Measurements from ENCODE around the gene SPOCK1.

The SPOCK1 gene

GRCh38 chr5:137226081-137226480, 273.0 kb downstream of the SPOCK1 start:
- ATAC-seq (ENCODE audit: insufficient read depth, low read depth): no peak
- Histone ChIP-seq H3K9ac (ENCODE audit: low read depth, low read length) (no peak overlapping the region), H3K27me3 (ENCODE audit: insufficient read depth, low read length, poor library complexity) (peaks cover 5% of the 10 kb centered on the region), H3K4me3 (ENCODE audit: low read depth in 1 of 2, low read length in 2 of 2) (no peak overlapping the region), H2AFZ (ENCODE audit: low read depth, low read length) (no peak overlapping the region), H3K9me3 (ENCODE audit: insufficient read depth, low read length, severe bottlenecking) (no peaks in the 10 kb centered on the region), H3K36me3 (ENCODE audit: insufficient read depth, low read length) (no peaks in the 10 kb centered on the region), H4K20me1 (ENCODE audit: insufficient read depth, low read length) (no peaks in the 10 kb centered on the region), H3K27ac (ENCODE audit: low read length) (no peak overlapping the region), H3K4me2 (ENCODE audit: insufficient read depth, low read length) (no peak overlapping the region), H3K4me1 (ENCODE audit: insufficient read depth, low read length) (no peaks in the 10 kb centered on the region), H3K79me2 (ENCODE audit: insufficient read depth, low read length) (no peaks in the 10 kb centered on the region)
- TF ChIP-seq CTCF (IDR thresholded peaks at IDR 0.05; ENCODE audit: borderline replicate concordance, extremely low read depth, low read length, poor library complexity, severe bottlenecking) (no peak), EZH2 (IDR thresholded peaks at IDR 0.05; ENCODE audit: borderline replicate concordance, low read depth, low read length, severe bottlenecking) (no peak)
- no peak for DNase-seq

DNA sequence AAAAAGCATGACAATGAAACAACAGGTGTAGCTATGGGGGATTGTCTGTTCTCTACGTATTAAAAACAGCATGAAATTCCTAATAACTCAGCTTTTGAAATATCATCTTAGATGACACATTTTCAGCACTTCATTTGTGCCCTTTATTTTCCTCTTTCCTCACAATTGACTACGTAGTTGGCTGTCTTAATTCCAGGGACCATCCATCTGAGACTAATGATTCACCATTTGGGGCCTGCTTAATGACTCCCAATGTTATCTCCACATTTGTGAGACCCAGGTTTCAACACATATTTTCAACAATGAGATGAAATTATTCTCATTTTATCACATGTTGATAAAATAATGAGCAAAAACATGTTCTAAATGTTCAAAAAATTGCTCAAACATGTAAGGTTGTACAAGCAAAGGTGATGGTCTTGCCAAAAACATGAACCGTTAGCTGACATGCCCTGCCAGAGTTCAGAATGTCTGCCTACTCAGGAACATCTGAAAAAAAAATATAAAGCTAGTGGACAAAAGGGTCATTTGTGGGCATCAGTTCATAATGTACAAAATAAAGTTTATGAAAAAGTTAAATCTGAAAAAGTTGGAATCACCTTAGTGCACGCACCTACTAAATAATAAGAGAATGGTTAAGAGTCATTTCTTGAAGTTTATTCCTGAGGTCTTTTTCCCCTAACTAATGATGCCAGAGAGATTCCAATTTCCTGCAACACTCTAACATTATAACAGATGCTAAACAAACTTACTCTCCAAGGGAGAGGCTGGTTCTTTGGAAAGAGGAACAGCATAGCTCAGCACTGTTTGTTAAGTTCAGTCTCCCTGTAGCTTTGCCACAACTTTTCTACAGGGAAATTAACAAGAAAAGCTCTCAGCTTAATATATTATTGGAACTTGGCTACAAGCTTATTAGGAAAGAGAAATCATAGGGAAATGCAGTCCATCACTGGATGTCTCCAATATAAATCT, 275.5 kb downstream of the SPOCK1 start:
- H3K4me2 ChIP-seq (ENCODE audit: insufficient read depth, low read length): no peak overlapping the region
- H3K4me3 ChIP-seq (ENCODE audit: low read depth in 1 of 2, low read length in 2 of 2): no peak overlapping the region
- H2AFZ ChIP-seq (ENCODE audit: low read depth, low read length): no peak overlapping the region
- H3K27ac ChIP-seq (ENCODE audit: low read length): no peak overlapping the region
- no peaks in the 10 kb centered on the region for H3K9me3 ChIP-seq (ENCODE audit: insufficient read depth, low read length, severe bottlenecking)
- DNase-seq: no peak
- H3K4me1 ChIP-seq (ENCODE audit: insufficient read depth, low read length): no peaks in the 10 kb centered on the region
- no peaks in the 10 kb centered on the region for H3K79me2 ChIP-seq (ENCODE audit: insufficient read depth, low read length)
- no peaks in the 10 kb centered on the region for H4K20me1 ChIP-seq (ENCODE audit: insufficient read depth, low read length)
- peaks cover 7% of the 10 kb centered on the region for H3K27me3 ChIP-seq (ENCODE audit: insufficient read depth, low read length, poor library complexity)
- no peaks in the 10 kb centered on the region for H3K36me3 ChIP-seq (ENCODE audit: insufficient read depth, low read length)
- H3K9ac ChIP-seq (ENCODE audit: low read depth, low read length): no peak overlapping the region
- TF ChIP-seq CTCF (IDR thresholded peaks at IDR 0.05; ENCODE audit: borderline replicate concordance, extremely low read depth, low read length, poor library complexity, severe bottlenecking) (no peak), EZH2 (IDR thresholded peaks at IDR 0.05; ENCODE audit: borderline replicate concordance, low read depth, low read length, severe bottlenecking) (no peak)
- no peak for ATAC-seq (ENCODE audit: insufficient read depth, low read depth)

- Histone ChIP-seq H3K4me3 (ENCODE audit: low read depth in 1 of 2, low read length in 2 of 2) (no peak overlapping the region), H3K4me1 (ENCODE audit: insufficient read depth, low read length) (no peaks in the 10 kb centered on the region), H3K79me2 (ENCODE audit: insufficient read depth, low read length) (no peaks in the 10 kb centered on the region), H3K4me2 (ENCODE audit: insufficient read depth, low read length) (no peak overlapping the region), H4K20me1 (ENCODE audit: insufficient read depth, low read length) (no peaks in the 10 kb centered on the region), H2AFZ (ENCODE audit: low read depth, low read length) (no peak overlapping the region), H3K9ac (ENCODE audit: low read depth, low read length) (no peak overlapping the region), H3K27me3 (ENCODE audit: insufficient read depth, low read length, poor library complexity) (peaks cover 7% of the 10 kb centered on the region), H3K27ac (ENCODE audit: low read length) (no peak overlapping the region), H3K36me3 (ENCODE audit: insufficient read depth, low read length) (no peaks in the 10 kb centered on the region), H3K9me3 (ENCODE audit: insufficient read depth, low read length, severe bottlenecking) (no peaks in the 10 kb centered on the region)
- no peak for TF ChIP-seq CTCF (IDR thresholded peaks at IDR 0.05; ENCODE audit: borderline replicate concordance, extremely low read depth, low read length, poor library complexity, severe bottlenecking)
- TF ChIP-seq EZH2 (IDR thresholded peaks at IDR 0.05; ENCODE audit: borderline replicate concordance, low read depth, low read length, severe bottlenecking): no peak
- DNase-seq (no peak), ATAC-seq (ENCODE audit: insufficient read depth, low read depth) (no peak)
Measured at GRCh38 chr5:137221943-137222342, 277.2 kb downstream of the SPOCK1 start.
